ENCODE data around the gene TMEM258.

GRCh38 chr11:61810671-61811175 is 18.3 kb upstream of the TMEM258 start:
- TF ChIP-seq POLR2AphosphoS5 (IDR thresholded peaks at IDR 0.05; ENCODE audit: low read length): no peak
- no peak for TF ChIP-seq IKZF1 (conservative IDR thresholded peaks at IDR 0.05)

All from GM12878 (cell line).